Measurements from ENCODE around the gene SLC41A3.

DNA sequence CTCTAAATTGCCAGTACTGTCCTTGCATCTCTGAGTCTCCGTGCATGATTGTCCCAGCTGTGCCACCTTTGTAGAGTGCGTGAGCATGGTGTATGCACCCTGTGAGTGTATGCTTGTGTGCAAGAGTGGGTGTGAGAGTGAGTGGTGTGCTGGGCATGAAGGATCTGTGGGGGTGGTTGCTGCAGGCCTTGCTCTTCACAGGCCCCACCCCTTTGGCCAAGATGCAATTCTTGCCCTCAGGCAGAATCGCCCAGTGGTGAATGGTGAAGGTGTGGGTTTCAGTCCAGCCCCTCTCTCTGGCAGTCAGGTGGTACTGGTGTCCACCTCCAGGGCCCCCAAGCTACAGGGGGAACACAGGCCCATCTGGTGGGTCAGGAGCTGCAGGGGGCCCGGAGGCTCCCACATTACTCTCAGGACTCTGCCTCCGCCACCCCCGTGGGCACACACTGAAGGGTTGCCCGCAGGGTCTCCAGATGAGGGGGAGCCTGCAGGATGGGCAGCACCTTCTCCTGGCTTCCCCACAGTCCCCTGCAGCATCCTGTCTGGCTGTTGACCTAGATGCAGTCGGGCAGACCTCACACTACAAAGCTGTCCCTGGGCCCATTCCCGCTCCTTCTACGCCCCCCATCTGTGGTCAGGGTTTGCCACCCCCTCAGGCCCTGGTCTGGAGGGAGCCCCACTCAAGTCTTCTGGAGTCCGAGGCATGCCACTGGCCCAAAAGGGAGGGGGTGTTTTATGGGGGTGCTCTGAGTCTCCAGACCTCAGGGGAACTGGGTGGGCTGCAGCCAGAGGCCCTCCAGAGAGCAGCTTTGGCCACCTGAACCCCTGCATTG, 123.3 kb downstream of the SLC41A3 start:
- TF ChIP-seq POLR2A (IDR thresholded peaks at IDR 0.05) (no peak), EP300 (IDR thresholded peaks at IDR 0.05) (no peak)
- TF ChIP-seq, protein P1, sequence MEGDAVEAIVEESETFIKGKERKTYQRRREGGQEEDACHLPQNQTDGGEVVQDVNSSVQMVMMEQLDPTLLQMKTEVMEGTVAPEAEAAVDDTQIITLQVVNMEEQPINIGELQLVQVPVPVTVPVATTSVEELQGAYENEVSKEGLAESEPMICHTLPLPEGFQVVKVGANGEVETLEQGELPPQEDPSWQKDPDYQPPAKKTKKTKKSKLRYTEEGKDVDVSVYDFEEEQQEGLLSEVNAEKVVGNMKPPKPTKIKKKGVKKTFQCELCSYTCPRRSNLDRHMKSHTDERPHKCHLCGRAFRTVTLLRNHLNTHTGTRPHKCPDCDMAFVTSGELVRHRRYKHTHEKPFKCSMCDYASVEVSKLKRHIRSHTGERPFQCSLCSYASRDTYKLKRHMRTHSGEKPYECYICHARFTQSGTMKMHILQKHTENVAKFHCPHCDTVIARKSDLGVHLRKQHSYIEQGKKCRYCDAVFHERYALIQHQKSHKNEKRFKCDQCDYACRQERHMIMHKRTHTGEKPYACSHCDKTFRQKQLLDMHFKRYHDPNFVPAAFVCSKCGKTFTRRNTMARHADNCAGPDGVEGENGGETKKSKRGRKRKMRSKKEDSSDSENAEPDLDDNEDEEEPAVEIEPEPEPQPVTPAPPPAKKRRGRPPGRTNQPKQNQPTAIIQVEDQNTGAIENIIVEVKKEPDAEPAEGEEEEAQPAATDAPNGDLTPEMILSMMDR (IDR thresholded peaks at IDR 0.05), result no peak

Data from gastroesophageal sphincter (tissue), 3 donors.